ENCODE measurements around the gene PLAAT5.
"Not testable (repeated sequence)": the region's sequence is repeated elsewhere in the genome, so short reads cannot be mapped to it uniquely, and the experiment has no call there.

The PLAAT5 gene

GRCh38 chr11:63476618-63477017 lies 14.3 kb downstream of the PLAAT5 start:
- DNase-seq = no peak

GRCh38 chr11:63472372-63472771 lies 18.6 kb downstream of the PLAAT5 start:
- no peak for DNase-seq

GRCh38 chr11:63470311-63470710 lies 20.7 kb downstream of the PLAAT5 start:
- DNase-seq = no peak

GRCh38 chr11:63462137-63462536 lies 28.8 kb downstream of the PLAAT5 start:
- DNase-seq = no peak

- no peak for DNase-seq
These were observed 31.4 kb downstream of the PLAAT5 start for GRCh38 chr11:63459586-63459985.

- no peak for DNase-seq
These were observed 42.3 kb downstream of the PLAAT5 start for GRCh38 chr11:63448646-63449045.

- DNase-seq = no peak
These were observed 45.2 kb downstream of the PLAAT5 start for GRCh38 chr11:63445720-63446119.

- DNase-seq = no peak
These were observed 45.8 kb downstream of the PLAAT5 start for GRCh38 chr11:63445118-63445517.

GRCh38 chr11:63444160-63444559 lies 46.8 kb downstream of the PLAAT5 start:
- no peak for DNase-seq

GRCh38 chr11:63443714-63444113 lies 47.3 kb downstream of the PLAAT5 start:
- DNase-seq = no peak

GRCh38 chr11:63435831-63436230 lies 55.1 kb downstream of the PLAAT5 start:
- not testable (repeated sequence) for DNase-seq

- DNase-seq = not testable (repeated sequence)
These were observed 55.6 kb downstream of the PLAAT5 start for GRCh38 chr11:63435351-63435750.

- not testable (repeated sequence) for DNase-seq
These were observed 60.2 kb downstream of the PLAAT5 start for GRCh38 chr11:63430731-63431130.

- DNase-seq = no peak
These were observed 62.9 kb downstream of the PLAAT5 start for GRCh38 chr11:63427971-63428508.

- no peak for DNase-seq
These were observed 73.7 kb downstream of the PLAAT5 start for GRCh38 chr11:63417174-63417852.

All from CD4-positive, alpha-beta T cell treated with Interleukin-4 for 1 hour (primary cell).